22Rv1 (cell line): ENCODE results near the gene VHLL.

Experiments
- H3K27ac ChIP-seq: fragments of 450-650 bp; 2 replicates; pipeline ENCODE4 v1.5.1; 2017
- ZFX ChIP-seq: fragments of 450-650 bp; IDR thresholded peaks from 2 replicates; pipeline ENCODE4 v1.6.1; 2017; ENCODE audit warnings: antibody characterized with exemption, borderline replicate concordance
- TF ChIP-seq, protein P1 (sequence below): fragments of 450-650 bp; IDR thresholded peaks from 2 replicates; pipeline ENCODE4 v1.5.1; 2017; ENCODE audit warnings: mild to moderate bottlenecking

Gene VHLL

DNA sequence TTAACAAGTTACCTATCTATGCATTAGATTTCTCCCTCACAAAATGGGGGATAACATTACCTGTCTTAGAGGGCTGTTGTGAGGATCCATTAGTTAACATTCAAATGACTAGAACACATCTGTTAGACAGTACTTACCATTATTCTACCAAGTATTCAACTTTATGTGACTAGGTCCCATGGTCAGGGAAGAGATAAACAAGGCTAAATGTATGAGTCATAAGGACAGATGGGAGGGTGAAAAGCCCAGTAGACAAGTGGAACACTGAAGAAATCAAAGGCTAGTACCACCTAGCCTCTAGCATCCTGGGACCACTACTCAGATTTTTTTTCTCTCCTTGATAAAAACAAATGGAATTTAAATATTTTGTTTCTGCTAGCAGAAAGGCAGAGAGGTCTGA lies 9.0 kb upstream of the VHLL start:
- H3K27ac ChIP-seq, result no peak overlapping the region
- TF ChIP-seq ZFX, result no peak
- TF ChIP-seq, protein P1, sequence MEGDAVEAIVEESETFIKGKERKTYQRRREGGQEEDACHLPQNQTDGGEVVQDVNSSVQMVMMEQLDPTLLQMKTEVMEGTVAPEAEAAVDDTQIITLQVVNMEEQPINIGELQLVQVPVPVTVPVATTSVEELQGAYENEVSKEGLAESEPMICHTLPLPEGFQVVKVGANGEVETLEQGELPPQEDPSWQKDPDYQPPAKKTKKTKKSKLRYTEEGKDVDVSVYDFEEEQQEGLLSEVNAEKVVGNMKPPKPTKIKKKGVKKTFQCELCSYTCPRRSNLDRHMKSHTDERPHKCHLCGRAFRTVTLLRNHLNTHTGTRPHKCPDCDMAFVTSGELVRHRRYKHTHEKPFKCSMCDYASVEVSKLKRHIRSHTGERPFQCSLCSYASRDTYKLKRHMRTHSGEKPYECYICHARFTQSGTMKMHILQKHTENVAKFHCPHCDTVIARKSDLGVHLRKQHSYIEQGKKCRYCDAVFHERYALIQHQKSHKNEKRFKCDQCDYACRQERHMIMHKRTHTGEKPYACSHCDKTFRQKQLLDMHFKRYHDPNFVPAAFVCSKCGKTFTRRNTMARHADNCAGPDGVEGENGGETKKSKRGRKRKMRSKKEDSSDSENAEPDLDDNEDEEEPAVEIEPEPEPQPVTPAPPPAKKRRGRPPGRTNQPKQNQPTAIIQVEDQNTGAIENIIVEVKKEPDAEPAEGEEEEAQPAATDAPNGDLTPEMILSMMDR, result no peak

DNA sequence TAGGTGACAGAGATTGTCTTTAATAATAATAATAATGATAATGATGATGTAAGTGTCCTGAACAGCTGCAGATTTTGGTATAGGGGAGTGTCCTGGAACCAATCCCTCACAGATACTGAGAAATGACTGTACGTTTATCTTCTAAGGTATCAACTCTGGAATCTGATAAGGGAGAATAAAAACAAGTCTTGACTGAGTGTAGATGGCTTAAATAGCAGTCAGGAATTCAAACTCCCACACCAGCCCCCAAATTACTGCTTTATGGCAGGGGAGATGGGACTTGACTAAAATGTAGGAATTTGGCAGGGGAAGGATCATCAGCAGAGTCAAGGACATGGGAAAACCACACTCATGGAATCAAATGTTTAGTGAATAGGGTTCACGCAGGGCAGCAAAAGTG lies 6.1 kb upstream of the VHLL start:
- TF ChIP-seq ZFX, result no peak
- TF ChIP-seq, protein P1, result no peak
- no peak overlapping the region for H3K27ac ChIP-seq

DNA sequence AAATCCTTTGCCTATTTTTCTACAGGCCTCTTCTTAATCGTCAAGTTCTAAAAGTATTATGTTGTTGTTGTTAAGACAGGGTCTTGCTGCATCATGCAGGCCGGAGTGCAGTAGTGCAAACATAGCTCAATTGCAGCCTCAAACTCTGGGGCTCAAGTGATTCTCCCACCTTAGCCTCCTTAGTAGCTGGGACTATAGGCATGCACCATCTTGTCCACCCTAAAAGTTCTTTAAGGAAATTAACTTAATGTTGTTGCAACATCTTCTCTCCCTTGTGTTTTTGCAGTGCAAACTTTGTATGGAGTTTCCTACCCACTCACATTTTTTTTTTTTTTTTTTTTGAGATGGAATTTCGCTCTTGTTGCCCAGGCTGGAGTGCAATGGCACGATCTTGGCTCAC lies 4.1 kb upstream of the VHLL start:
- TF ChIP-seq, protein P1, result no peak
- no peak for TF ChIP-seq ZFX

DNA sequence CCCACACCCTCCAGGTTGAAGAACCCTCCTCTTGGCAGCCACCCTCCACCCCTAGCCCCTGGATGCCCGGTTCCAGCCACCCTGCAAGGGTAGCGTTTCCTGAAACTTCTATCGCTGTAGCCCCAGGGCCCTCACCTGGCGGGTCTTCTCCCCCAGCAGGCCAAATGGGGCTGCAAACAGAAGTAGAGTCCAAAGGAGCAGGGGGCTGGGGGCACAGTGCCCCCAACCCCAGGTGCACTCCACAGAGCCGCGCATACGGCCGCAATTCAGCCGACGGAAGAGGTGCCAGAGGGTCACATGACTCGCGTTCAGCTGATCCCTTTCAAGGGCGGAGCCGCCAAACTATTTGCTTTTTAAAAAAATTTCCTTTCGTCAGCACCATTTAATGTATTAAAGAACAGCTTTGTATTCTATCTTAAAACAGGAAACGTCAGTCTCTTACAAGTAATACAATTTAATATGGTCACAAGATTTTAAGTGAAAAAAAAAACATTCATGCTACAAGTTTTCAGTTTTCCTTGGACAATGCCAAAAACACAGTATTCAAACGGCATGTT lies 3.6 kb downstream of the VHLL start, which contains the start of gene GLMP:
Gene GLMP (minus strand): TSS at position 289 of the 557 bp plus-strand sequence. CDS start 34 bp downstream, at position 255.
- H3K27ac ChIP-seq, result peak within 1 kb of the TSS; percentile 45
- TF ChIP-seq, protein P1, result no peak

More for the DNA sequence above, 4.1 kb upstream of the VHLL start:
- H3K27ac ChIP-seq, result no peak overlapping the region

DNA sequence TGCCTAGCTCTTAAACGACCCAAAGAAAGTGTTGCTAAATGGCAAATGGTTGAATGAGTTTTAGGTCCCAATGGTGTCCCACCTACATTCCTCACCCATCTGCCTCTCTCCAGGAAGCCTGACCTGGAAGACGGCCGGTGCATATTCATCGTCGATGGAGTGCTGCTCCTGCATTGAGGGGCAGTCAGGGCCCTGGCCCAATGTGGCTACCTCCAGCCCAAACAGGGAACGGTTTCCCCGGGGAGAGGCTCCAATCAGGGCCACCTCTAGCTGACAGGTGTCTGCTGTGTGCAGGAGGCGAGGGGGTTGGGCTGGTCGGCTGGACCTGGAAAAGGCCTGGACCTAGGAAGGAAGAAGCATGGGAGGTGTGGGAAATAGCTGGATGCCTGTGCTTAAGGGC lies 5.2 kb downstream of the VHLL start:
- TF ChIP-seq ZFX, result no peak
- TF ChIP-seq, protein P1, result no peak
- H3K27ac ChIP-seq, result no peak overlapping the region

DNA sequence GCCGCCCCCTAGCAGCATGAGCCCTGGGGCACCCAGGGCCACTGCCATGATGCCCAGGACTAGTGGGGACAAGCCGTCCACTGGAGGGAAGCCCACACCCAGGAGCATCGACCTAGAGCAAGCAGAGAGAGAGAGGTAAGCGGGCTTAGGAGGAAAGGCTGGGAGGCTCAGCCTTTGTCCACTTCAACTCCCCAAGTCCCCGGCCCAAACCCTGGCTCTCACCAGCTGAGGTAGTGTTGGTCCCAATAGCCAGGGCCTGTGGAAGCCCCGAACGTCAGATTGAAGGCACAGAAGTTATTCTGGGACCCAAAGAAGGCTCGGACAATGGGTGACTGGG lies 6.0 kb downstream of the VHLL start:
- TF ChIP-seq, protein P1, result no peak
- TF ChIP-seq ZFX, result no peak
- H3K27ac ChIP-seq, result no peak overlapping the region

DNA sequence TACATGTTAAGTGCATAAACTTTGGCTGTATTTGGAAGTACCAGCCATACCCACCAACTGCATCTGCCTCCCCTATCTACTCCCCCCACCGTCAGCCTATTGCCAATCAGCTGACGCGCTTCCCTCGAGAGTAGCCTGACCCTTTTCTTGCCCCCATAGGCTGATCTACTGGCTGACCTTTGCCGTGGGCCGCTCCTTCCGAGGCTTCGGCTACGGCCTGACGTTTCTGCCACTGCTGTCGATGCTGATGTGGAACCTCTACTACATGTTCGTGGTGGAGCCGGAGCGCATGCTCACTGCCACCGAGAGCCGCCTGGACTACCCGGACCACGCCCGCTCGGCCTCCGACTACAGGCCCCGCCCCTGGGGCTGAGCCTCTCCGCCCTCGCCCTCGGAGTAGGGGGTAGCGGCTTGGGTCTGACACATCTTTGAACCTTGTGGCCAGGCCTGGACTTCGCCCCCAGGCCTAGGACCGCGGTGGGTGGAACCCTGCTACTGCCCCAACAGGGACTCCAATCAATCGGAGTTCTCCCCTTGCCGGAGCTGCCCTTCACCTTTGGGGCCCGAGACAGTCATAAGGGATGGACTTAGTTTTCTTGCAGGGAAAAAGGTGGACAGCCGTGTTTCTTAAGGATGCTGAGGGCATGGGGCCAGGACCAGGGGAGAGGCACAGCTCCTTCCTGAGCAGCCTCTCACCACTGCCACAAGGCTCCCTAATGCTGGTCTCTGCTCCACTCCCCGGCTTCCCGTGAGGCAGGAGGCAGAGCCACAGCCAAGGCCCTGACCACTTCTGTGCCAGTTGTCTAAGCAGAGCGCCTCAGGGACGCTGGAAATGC lies 7.7 kb downstream of the VHLL start:
- H3K27ac ChIP-seq, result peak overlapping the region; percentile 67
- TF ChIP-seq, protein P1, result no peak
